SJCRH30 (cell line): ENCODE data around the gene CD2AP. TPM values are rescaled to one million over a fixed set of nuclear protein-coding genes. Genes with fewer than 3 reads are reported as not detected.
"Not testable (repeated sequence)": the region's sequence is repeated elsewhere in the genome, so short reads cannot be mapped to it uniquely, and the experiment has no call there.

Source experiments
- DNase-seq, 2 experiments: peaks; one replicate each; pipeline ENCODE4 v3.0.0-alpha.2; 2015 to 2020
- H3K27ac ChIP-seq: fragments of 250-450 bp; sonication (Bioruptor Pico); 2 replicates; pipeline ENCODE4 v1.5.1; 2020; ENCODE audit warnings: mild to moderate bottlenecking, moderate library complexity
- H3K27me3 ChIP-seq: fragments of 250-450 bp; sonication (Bioruptor Pico); 2 replicates; pipeline ENCODE4 v1.5.1; 2020; ENCODE audit warnings: mild to moderate bottlenecking, moderate library complexity
- H3K36me3 ChIP-seq: fragments of 250-450 bp; sonication (Bioruptor Pico); 2 replicates; pipeline ENCODE4 v1.5.1; 2020; ENCODE audit warnings: mild to moderate bottlenecking, moderate library complexity
- H3K4me1 ChIP-seq: fragments of 250-450 bp; sonication (Bioruptor Pico); 2 replicates; pipeline ENCODE4 v1.5.1; 2020; ENCODE audit warnings: mild to moderate bottlenecking, moderate library complexity
- H3K4me3 ChIP-seq: fragments of 250-450 bp; sonication (Bioruptor Pico); 2 replicates; pipeline ENCODE4 v1.5.1; 2020; ENCODE audit warnings: mild to moderate bottlenecking, moderate library complexity
- H3K9me3 ChIP-seq: fragments of 250-450 bp; sonication (Bioruptor Pico); replicated peaks from 2 replicates; pipeline ENCODE4 v1.5.1; 2020; ENCODE audit warnings: mild to moderate bottlenecking, moderate library complexity
- total RNA-seq: library from RNA; depleted of rRNA; stranded (reverse); fragments of >200 nt; shearing (Covaris generic); gene quantifications from 2 replicates; pipeline ENCODE4 v1.2.3, GENCODE V29; 2014; rRNA removed

Gene CD2AP
- total RNA-seq, result 11.2 and 11.6 TPM in 2 replicates

- H3K4me3 ChIP-seq, result peak within 1 kb of the TSS; percentile 86
- peak; percentile 76 to 86 for DNase-seq
- H3K27ac ChIP-seq, result peak within 1 kb of the TSS; percentile 54
- no peaks in the 10 kb centered on the region for H3K9me3 ChIP-seq
- no peaks in the 10 kb centered on the region for H3K36me3 ChIP-seq
- no peaks in the 10 kb centered on the region for H3K4me1 ChIP-seq
- H3K27me3 ChIP-seq, result peaks cover 6% of the 10 kb centered on the region; the same call in 1 of the 2 replicates
Observed at GRCh38 chr6:47477497-47478232, at the start of gene CD2AP. CD2AP (plus strand) TSS chr6:47477789; CDS start chr6:47478245, 456 bp downstream.

GRCh38 chr6:47428288-47428687, 49.3 kb upstream of the CD2AP start:
- Histone ChIP-seq H3K27me3 (no peaks in the 10 kb centered on the region), H3K27ac (no peak overlapping the region), H3K36me3 (no peaks in the 10 kb centered on the region), H3K4me1 (no peaks in the 10 kb centered on the region), H3K9me3 (no peaks in the 10 kb centered on the region), H3K4me3 (no peak overlapping the region)
- DNase-seq, result no peak

GRCh38 chr6:47428746-47429664, 48.6 kb upstream of the CD2AP start:
- no peaks in the 10 kb centered on the region for H3K4me1 ChIP-seq
- no peak overlapping the region for H3K27ac ChIP-seq
- no peak for DNase-seq
- no peaks in the 10 kb centered on the region for H3K9me3 ChIP-seq
- H3K4me3 ChIP-seq, result no peak overlapping the region
- H3K27me3 ChIP-seq, result no peaks in the 10 kb centered on the region
- H3K36me3 ChIP-seq, result no peaks in the 10 kb centered on the region

- no peaks in the 10 kb centered on the region for H3K27me3 ChIP-seq
- H3K4me3 ChIP-seq, result no peak overlapping the region
- H3K9me3 ChIP-seq, result no peaks in the 10 kb centered on the region
- DNase-seq, result no peak
- no peaks in the 10 kb centered on the region for H3K4me1 ChIP-seq
- H3K27ac ChIP-seq, result no peak overlapping the region
- H3K36me3 ChIP-seq, result no peaks in the 10 kb centered on the region
Observed at GRCh38 chr6:47434372-47435253, 43.0 kb upstream of the CD2AP start.

GRCh38 chr6:47435254-47435612, 42.4 kb upstream of the CD2AP start:
- no peak overlapping the region for H3K4me3 ChIP-seq
- no peak for DNase-seq
- no peak overlapping the region for H3K27ac ChIP-seq
- H3K27me3 ChIP-seq, result no peaks in the 10 kb centered on the region
- no peaks in the 10 kb centered on the region for H3K4me1 ChIP-seq
- no peaks in the 10 kb centered on the region for H3K36me3 ChIP-seq
- no peaks in the 10 kb centered on the region for H3K9me3 ChIP-seq

GRCh38 chr6:47437592-47437991, 40.0 kb upstream of the CD2AP start:
- H3K27me3 ChIP-seq, result no peaks in the 10 kb centered on the region
- H3K36me3 ChIP-seq, result no peaks in the 10 kb centered on the region
- no peak for DNase-seq
- H3K27ac ChIP-seq, result no peak overlapping the region
- H3K4me3 ChIP-seq, result no peak overlapping the region
- H3K4me1 ChIP-seq, result no peaks in the 10 kb centered on the region
- no peaks in the 10 kb centered on the region for H3K9me3 ChIP-seq

- Histone ChIP-seq H3K4me1 (no peaks in the 10 kb centered on the region), H3K4me3 (no peak overlapping the region), H3K36me3 (no peaks in the 10 kb centered on the region), H3K9me3 (no peaks in the 10 kb centered on the region), H3K27me3 (no peaks in the 10 kb centered on the region), H3K27ac (no peak overlapping the region)
- no peak for DNase-seq
Observed at GRCh38 chr6:47438481-47439347, 38.9 kb upstream of the CD2AP start.

- Histone ChIP-seq H3K9me3 (no peaks in the 10 kb centered on the region), H3K27ac (no peak overlapping the region), H3K4me3 (no peak overlapping the region), H3K36me3 (no peaks in the 10 kb centered on the region), H3K4me1 (no peaks in the 10 kb centered on the region), H3K27me3 (no peaks in the 10 kb centered on the region)
- DNase-seq, result no peak
Observed at GRCh38 chr6:47439348-47439668, 38.3 kb upstream of the CD2AP start.

- H3K36me3 ChIP-seq, result no peaks in the 10 kb centered on the region
- H3K27ac ChIP-seq, result no peak overlapping the region
- no peaks in the 10 kb centered on the region for H3K4me1 ChIP-seq
- no peak overlapping the region for H3K4me3 ChIP-seq
- no peaks in the 10 kb centered on the region for H3K27me3 ChIP-seq
- H3K9me3 ChIP-seq, result no peaks in the 10 kb centered on the region
- DNase-seq, result peak in 1 of 2 experiments; percentile 0
Observed at GRCh38 chr6:47440719-47441118, 36.9 kb upstream of the CD2AP start.

GRCh38 chr6:47444964-47445363, 32.6 kb upstream of the CD2AP start:
- not testable (repeated sequence) for H3K27ac ChIP-seq, H3K4me3 ChIP-seq, DNase-seq, H3K4me1 ChIP-seq, H3K36me3 ChIP-seq, H3K27me3 ChIP-seq, H3K9me3 ChIP-seq

GRCh38 chr6:47446669-47447330, 30.8 kb upstream of the CD2AP start:
- Histone ChIP-seq H3K27ac (no peak overlapping the region), H3K4me3 (no peak overlapping the region), H3K9me3 (no peaks in the 10 kb centered on the region), H3K27me3 (no peaks in the 10 kb centered on the region), H3K4me1 (no peaks in the 10 kb centered on the region), H3K36me3 (no peaks in the 10 kb centered on the region)
- DNase-seq, result no peak

- Histone ChIP-seq H3K9me3 (no peaks in the 10 kb centered on the region), H3K4me1 (no peaks in the 10 kb centered on the region), H3K27ac (no peak overlapping the region), H3K36me3 (no peaks in the 10 kb centered on the region), H3K27me3 (no peaks in the 10 kb centered on the region), H3K4me3 (no peak overlapping the region)
- DNase-seq, result no peak
Observed at GRCh38 chr6:47447722-47448121, 29.9 kb upstream of the CD2AP start.

GRCh38 chr6:47451162-47451561, 26.4 kb upstream of the CD2AP start:
- no peaks in the 10 kb centered on the region for H3K27me3 ChIP-seq
- DNase-seq, result no peak
- no peaks in the 10 kb centered on the region for H3K36me3 ChIP-seq
- no peaks in the 10 kb centered on the region for H3K9me3 ChIP-seq
- no peak overlapping the region for H3K27ac ChIP-seq
- no peaks in the 10 kb centered on the region for H3K4me1 ChIP-seq
- H3K4me3 ChIP-seq, result no peak overlapping the region

GRCh38 chr6:47452899-47453298, 24.7 kb upstream of the CD2AP start:
- DNase-seq, result no peak
- H3K36me3 ChIP-seq, result no peaks in the 10 kb centered on the region
- no peaks in the 10 kb centered on the region for H3K27me3 ChIP-seq
- no peak overlapping the region for H3K27ac ChIP-seq
- H3K4me3 ChIP-seq, result no peak overlapping the region
- H3K9me3 ChIP-seq, result no peaks in the 10 kb centered on the region
- H3K4me1 ChIP-seq, result no peaks in the 10 kb centered on the region
